SJSA1 (cell line): Measurements from ENCODE around the gene PWP2. TPM values are rescaled to one million over a fixed set of nuclear protein-coding genes. Genes with fewer than 3 reads are reported as not detected.
"Not testable (repeated sequence)": the region's sequence is repeated elsewhere in the genome, so short reads cannot be mapped to it uniquely, and the experiment has no call there.

ENCODE experiments used
- DNase-seq, 2 experiments: peaks; one replicate each; pipeline ENCODE4 v3.0.0-alpha.2; 2015 to 2020; ENCODE audit warnings: low spot score in 2 of 2, low read depth in 1 of 2
- H3K27ac ChIP-seq: fragments of 250-450 bp; sonication (Bioruptor Pico); 2 replicates; pipeline ENCODE4 v1.5.1; 2020; ENCODE audit warnings: mild to moderate bottlenecking, moderate library complexity
- H3K27me3 ChIP-seq: fragments of 250-450 bp; sonication (Bioruptor Pico); replicated peaks from 2 replicates; pipeline ENCODE4 v1.5.1; 2020; ENCODE audit warnings: mild to moderate bottlenecking, moderate library complexity
- H3K36me3 ChIP-seq: fragments of 250-450 bp; sonication (Bioruptor Pico); 2 replicates; pipeline ENCODE4 v1.5.1; 2020; ENCODE audit warnings: mild to moderate bottlenecking
- H3K4me1 ChIP-seq: fragments of 250-450 bp; sonication (Bioruptor Pico); replicated peaks from 2 replicates; pipeline ENCODE4 v1.6.1; 2021; ENCODE audit warnings: mild to moderate bottlenecking
- H3K4me3 ChIP-seq: fragments of 250-450 bp; sonication (Bioruptor Pico); 2 replicates; pipeline ENCODE4 v1.5.1; 2020; ENCODE audit warnings: mild to moderate bottlenecking
- H3K9me3 ChIP-seq: fragments of 250-450 bp; sonication (Bioruptor Pico); replicated peaks from 2 replicates; pipeline ENCODE4 v1.5.1; 2020; ENCODE audit warnings: mild to moderate bottlenecking
- total RNA-seq: library from RNA; depleted of rRNA; stranded (reverse); fragments of >200 nt; shearing (Covaris generic); gene quantifications from 2 replicates; pipeline ENCODE4 v1.2.3, GENCODE V29; 2014; rRNA removed

The PWP2 gene
- 24.4 and 24.8 TPM in 2 replicates for total RNA-seq

DNA sequence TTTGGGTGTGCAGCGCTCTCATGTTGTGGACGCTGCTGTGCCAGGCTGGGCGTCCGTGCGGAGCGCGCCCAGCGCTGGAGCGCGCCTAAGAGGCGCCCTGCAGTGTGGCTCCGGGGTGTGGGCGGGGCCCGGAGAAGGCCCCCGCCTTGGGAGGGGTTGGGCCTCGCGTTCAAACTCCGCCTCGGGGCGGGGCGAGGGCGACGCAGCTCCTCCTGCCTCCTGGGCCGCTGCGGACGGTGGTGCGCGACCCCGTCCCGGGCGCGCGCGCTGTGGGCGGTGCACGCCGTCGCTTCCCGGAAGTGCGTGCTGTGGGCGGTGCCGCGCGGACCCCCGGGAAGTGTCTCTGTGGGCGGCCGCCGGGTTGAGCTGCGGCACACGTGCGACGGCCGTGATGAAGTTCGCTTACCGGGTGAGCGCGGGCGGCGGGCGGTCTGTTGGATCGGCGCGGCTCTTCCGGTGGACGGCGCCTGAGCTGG lies at the start of gene PWP2:
Gene PWP2 (plus strand): TSS at position 374 of the 476 bp plus-strand sequence. CDS start 18 bp downstream, at position 392.
- not testable (repeated sequence) for H3K27ac ChIP-seq, H3K27me3 ChIP-seq, H3K4me1 ChIP-seq, H3K36me3 ChIP-seq, H3K9me3 ChIP-seq
- H3K4me3 ChIP-seq, result 0 out of 2 replicates have a peak within 1 kb of the TSS, but pooled peaks have one; percentile 13
- peak; percentile 11 to 63 for DNase-seq

- Histone ChIP-seq H3K27me3 (no peaks in the 10 kb centered on the region), H3K9me3 (no peaks in the 10 kb centered on the region), H3K4me3 (no peak overlapping the region), H3K36me3 (peaks cover 71% of the 10 kb centered on the region), H3K4me1 (no peaks in the 10 kb centered on the region), H3K27ac (no peak overlapping the region)
- no peak for DNase-seq
Observed at GRCh38 chr21:44057960-44058651, 49.1 kb upstream of the PWP2 start.

- Histone ChIP-seq H3K27me3 (no peaks in the 10 kb centered on the region), H3K27ac (no peak overlapping the region), H3K9me3 (no peaks in the 10 kb centered on the region), H3K36me3 (peaks cover 71% of the 10 kb centered on the region), H3K4me3 (no peak overlapping the region), H3K4me1 (no peaks in the 10 kb centered on the region)
- DNase-seq, result no peak
Observed at GRCh38 chr21:44058652-44058964, 48.6 kb upstream of the PWP2 start.

DNA sequence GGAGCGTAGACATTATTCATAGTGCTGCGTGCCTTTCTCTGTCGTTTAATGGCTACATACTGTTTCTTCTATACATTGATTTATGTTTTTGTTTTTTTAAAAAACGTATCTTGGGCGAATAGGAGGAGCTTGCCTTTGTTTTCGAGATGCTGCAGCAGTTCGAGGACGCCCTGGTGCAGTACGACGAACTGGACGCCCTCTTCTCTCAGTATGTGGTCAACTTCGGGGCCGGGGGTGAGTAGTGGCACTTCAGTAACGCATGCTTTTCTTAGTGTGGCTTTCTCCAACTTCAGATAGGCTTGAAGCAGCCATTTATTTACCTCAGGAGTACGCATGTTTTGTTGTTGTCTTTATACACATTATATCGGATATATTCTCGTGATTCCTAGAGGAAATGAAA lies 48.2 kb upstream of the PWP2 start:
- peaks cover 71% of the 10 kb centered on the region for H3K36me3 ChIP-seq
- no peak overlapping the region for H3K4me3 ChIP-seq
- no peak overlapping the region for H3K27ac ChIP-seq
- no peaks in the 10 kb centered on the region for H3K27me3 ChIP-seq
- no peaks in the 10 kb centered on the region for H3K4me1 ChIP-seq
- no peaks in the 10 kb centered on the region for H3K9me3 ChIP-seq
- DNase-seq, result no peak

DNA sequence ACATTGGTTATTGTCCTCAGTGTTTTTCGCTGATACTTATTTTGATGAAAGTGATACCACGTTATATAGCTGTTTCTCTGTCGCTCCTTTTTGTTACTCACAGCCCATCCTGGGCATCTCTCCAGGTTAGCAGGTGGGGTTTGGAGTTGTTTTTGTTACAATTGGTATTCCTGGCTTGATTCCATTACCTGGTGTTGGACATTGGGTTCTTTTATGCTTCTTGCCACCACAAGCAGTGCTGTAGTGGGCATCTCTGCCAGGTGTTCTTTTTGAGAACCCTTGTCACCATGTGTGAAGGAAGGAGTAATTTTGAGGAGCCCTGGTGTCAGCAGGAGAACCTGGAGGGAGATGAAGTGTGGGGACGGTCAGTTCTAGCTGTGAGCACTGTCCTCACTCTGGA lies 47.5 kb upstream of the PWP2 start:
- DNase-seq, result no peak
- Histone ChIP-seq H3K27ac (no peak overlapping the region), H3K4me1 (no peaks in the 10 kb centered on the region), H3K27me3 (no peaks in the 10 kb centered on the region), H3K9me3 (no peaks in the 10 kb centered on the region), H3K36me3 (peaks cover 71% of the 10 kb centered on the region), H3K4me3 (no peak overlapping the region)

DNA sequence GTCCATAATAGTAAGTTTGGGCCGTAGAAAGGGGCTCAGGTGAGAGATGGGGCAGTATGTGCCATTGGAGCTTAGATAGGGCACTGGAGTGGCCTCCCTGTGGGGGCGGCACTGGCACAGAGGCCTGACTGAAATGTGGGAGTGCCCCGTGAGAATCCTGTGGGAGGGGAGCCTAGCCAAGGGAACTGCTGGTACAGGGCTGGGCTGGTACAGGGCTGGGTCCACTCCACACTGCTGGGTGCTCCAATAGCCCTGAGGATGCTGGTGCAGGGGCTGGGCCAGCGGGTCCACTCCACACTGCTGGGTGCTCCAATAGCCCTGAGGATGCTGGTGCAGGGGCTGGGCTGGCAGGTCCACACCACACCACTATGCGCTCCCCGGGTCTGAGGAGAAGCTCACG lies 44.8 kb upstream of the PWP2 start:
- no peak overlapping the region for H3K4me3 ChIP-seq
- peaks cover 70% of the 10 kb centered on the region for H3K36me3 ChIP-seq
- H3K27me3 ChIP-seq, result no peaks in the 10 kb centered on the region
- no peak overlapping the region for H3K27ac ChIP-seq
- H3K4me1 ChIP-seq, result no peaks in the 10 kb centered on the region
- no peak for DNase-seq
- H3K9me3 ChIP-seq, result no peaks in the 10 kb centered on the region

- Histone ChIP-seq H3K36me3 (peaks cover 74% of the 10 kb centered on the region), H3K27ac (no peak overlapping the region), H3K9me3 (no peaks in the 10 kb centered on the region), H3K4me1 (no peaks in the 10 kb centered on the region), H3K4me3 (no peak overlapping the region), H3K27me3 (no peaks in the 10 kb centered on the region)
- no peak for DNase-seq
Observed at GRCh38 chr21:44063151-44063912, 43.9 kb upstream of the PWP2 start.

DNA sequence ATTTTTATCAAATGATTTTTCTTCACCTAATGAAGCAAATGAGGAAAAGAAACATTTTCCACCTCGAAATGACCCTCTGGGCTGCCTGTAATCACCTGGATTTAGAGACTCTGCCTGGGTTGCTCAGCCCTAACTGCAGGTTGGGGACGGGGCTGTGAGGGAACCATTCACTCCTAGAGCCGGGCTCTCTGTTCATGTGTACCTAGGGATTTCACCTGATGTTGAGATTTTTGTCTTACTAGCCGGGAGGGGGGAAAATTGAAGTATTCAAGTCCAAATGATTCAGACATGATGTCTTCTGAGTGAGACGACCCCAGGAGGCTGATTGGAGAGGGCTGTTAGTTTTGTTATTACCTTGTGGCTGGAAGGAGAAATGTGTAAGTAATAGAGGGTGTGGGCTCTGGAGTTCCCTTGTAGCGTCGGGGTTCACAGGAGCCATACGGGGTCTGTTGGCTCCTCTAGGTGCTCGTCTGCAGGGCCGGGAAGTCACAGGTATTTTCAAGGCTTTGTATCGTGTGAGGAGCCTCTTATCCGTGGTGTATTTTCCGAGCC lies 42.3 kb upstream of the PWP2 start:
- Histone ChIP-seq H3K27me3 (no peaks in the 10 kb centered on the region), H3K36me3 (peaks cover 67% of the 10 kb centered on the region), H3K4me1 (no peaks in the 10 kb centered on the region), H3K9me3 (no peaks in the 10 kb centered on the region), H3K4me3 (no peak overlapping the region), H3K27ac (no peak overlapping the region)
- no peak for DNase-seq

GRCh38 chr21:44065428-44065827 lies 41.8 kb upstream of the PWP2 start:
- no peak for DNase-seq
- Histone ChIP-seq H3K4me1 (no peaks in the 10 kb centered on the region), H3K27me3 (no peaks in the 10 kb centered on the region), H3K4me3 (no peak overlapping the region), H3K27ac (no peak overlapping the region), H3K36me3 (peaks cover 65% of the 10 kb centered on the region), H3K9me3 (no peaks in the 10 kb centered on the region)

DNA sequence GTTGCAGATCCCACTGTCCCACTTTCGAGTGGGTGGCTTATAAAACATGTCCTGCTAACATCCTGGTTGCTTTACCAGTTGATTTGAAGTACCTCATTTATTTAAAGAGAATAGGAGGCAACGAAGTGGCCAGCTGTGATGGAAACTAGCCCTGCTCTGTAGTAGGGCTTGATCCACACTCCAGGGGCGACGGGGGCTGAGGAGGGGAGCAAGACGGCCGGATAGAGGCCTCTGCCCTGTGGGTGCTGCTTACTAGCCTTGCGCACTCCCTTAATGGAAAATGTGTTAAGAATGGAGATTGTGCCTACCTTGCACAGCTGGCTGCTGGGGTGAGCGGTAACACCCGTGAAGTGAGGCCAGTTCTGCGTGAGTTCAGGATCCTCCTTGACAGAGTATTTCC lies 41.1 kb upstream of the PWP2 start:
- H3K27ac ChIP-seq, result no peak overlapping the region
- no peak overlapping the region for H3K4me3 ChIP-seq
- H3K27me3 ChIP-seq, result no peaks in the 10 kb centered on the region
- peaks cover 68% of the 10 kb centered on the region for H3K36me3 ChIP-seq
- H3K4me1 ChIP-seq, result no peaks in the 10 kb centered on the region
- H3K9me3 ChIP-seq, result no peaks in the 10 kb centered on the region
- DNase-seq, result no peak

DNA sequence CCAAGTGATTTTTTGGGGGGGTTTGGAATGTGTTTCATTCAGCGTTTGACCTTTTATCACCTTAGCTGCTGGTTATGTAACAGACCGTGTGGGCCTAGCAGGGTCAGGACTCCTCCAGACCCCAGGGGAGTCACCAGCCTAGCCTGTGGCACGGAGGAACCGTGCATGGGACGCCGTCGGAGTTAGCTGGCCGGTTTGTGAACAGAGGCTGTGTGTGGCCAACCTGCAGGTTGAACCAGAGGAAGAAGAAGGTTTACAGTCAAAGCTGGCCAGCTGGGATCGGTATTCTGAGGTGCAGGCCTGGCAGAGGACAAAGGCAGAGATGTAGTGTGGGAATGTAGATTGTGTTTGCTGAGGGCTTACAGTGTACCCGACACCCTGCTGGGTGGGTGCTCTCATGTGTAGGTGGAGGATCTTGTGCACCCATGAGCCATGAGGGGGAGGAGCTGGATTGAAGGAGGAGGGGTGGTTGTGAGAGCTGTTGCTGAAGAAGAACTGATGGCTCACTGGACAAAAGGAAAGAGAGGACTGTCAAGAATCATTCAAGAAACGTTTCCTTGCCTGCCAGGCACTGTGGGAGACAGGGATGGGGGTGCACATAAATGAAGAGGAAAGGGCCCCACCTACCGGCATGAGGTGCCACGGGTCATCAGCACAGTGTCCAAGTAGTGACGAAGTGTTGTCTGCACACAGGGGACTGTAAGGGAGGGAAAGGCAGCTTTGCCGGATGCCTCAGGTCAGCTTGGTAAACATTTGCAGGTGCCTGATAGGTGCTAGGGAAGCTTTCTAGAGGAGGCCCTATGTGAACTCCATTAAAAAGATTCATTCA lies 40.0 kb upstream of the PWP2 start:
- H3K27me3 ChIP-seq, result no peaks in the 10 kb centered on the region
- H3K4me3 ChIP-seq, result no peak overlapping the region
- H3K4me1 ChIP-seq, result no peaks in the 10 kb centered on the region
- no peak overlapping the region for H3K27ac ChIP-seq
- no peak for DNase-seq
- peaks cover 75% of the 10 kb centered on the region for H3K36me3 ChIP-seq
- no peaks in the 10 kb centered on the region for H3K9me3 ChIP-seq

DNA sequence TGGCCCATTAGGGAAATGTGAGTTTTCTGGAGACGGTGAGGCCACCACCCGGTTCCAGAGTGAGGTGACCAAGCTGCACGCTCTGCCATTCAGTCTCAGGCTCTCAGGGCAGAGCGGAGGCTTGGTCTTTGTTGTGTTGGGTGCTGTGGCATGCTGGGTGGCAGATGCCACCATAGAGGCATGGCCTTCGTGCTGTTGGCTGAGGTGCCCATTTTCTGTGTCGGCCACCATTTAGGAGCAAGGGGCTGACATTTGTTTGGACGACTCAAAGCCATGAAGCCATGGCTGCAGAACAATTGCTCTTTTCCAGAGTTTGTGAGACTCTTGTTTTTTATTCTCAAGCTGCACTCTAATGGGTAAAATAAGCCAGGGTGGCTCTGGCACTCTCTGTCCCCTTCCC lies 36.8 kb upstream of the PWP2 start:
- no peak overlapping the region for H3K4me3 ChIP-seq
- no peak overlapping the region for H3K27ac ChIP-seq
- H3K9me3 ChIP-seq, result no peaks in the 10 kb centered on the region
- H3K36me3 ChIP-seq, result peaks cover 68% of the 10 kb centered on the region
- H3K4me1 ChIP-seq, result no peaks in the 10 kb centered on the region
- DNase-seq, result no peak
- H3K27me3 ChIP-seq, result no peaks in the 10 kb centered on the region

DNA sequence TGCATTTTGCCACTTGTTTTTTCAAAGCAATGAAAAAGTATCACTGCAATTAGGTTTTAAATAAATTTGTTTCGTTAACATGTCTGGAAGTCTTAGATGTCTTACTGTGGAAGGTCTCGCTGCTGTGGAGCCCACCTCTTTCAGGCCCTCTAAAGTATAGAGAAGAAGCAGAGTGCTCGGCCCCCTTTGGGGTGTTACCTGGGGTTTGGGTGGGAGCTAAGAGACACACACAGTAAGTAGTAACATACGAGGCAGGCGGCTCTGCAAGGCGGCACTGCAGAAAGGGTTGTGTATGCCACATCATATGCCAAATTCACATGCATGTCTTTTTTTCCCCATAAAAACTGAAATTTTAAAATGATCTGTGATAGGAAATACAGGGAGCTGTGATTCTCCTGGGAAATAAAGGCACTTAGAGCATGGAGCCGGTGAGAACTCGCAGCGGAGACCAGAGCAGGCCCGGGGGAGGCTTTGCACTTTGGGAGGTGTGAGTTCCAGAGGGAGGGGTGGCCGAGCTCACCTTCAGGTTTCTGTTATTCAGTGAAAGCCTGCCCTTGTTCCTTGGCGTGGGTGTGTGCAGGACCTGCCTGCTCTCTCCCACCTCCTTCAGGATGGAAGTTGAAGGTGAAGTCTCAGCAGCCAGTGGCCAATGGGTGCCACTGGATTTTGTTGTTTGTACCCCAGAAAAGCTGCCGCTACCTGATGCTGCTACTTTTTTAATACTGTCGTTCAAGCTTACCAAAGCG lies 35.7 kb upstream of the PWP2 start:
- Histone ChIP-seq H3K4me3 (no peak overlapping the region), H3K36me3 (peaks cover 70% of the 10 kb centered on the region), H3K27ac (no peak overlapping the region), H3K9me3 (no peaks in the 10 kb centered on the region), H3K4me1 (no peaks in the 10 kb centered on the region), H3K27me3 (no peaks in the 10 kb centered on the region)
- DNase-seq, result no peak
